SK-N-SH (cell line): Measurements from ENCODE around the gene LRP2BP. TPM values are rescaled to one million over a fixed set of nuclear protein-coding genes. Genes with fewer than 3 reads are reported as not detected.

Experiments used
- CTCF ChIA-PET: fragments of 300-600, 350-600 bp; formaldehyde crosslinking; extraction: SDS; loops from one replicate; lab custom pipeline; 2021; lab: Yijun Ruan, JAX
- POLR2A ChIA-PET: fragments of 350-600 bp; sonication (Branson Sonifier 250); formaldehyde crosslinking; extraction: SDS; loops from one replicate; lab custom pipeline; 2020; ENCODE audit warnings: antibody characterized with exemption, inconsistent platforms; lab: Yijun Ruan, JAX
- DNase-seq: peaks from one replicate; pipeline ENCODE4 v3.0.0; 2012
- H2AFZ ChIP-seq: fragments of 200-600 bp; sonication (generic); 2 replicates; pipeline ENCODE4 v1.8.1; 2016; ENCODE audit warnings: antibody characterized with exemption, mild to moderate bottlenecking, low read depth
- H3F3A ChIP-seq: fragments of 200-600 bp; sonication (generic); replicated peaks from 2 replicates; pipeline ENCODE3; 2016; ENCODE audit warnings: antibody characterized with exemption, mild to moderate bottlenecking; ENCODE audit not compliant: insufficient read depth
- H3K27ac ChIP-seq, 2 experiments: fragments of 200-500 bp in 1 of 2; fragments of 200-600 bp in 1 of 2; sonication (Bioruptor generic) in 1 of 2; sonication (generic), shearing (Covaris generic) in 1 of 2; 2 replicates each; pipeline versions ENCODE4 v1.5.1 to v1.6.1; 2014 to 2016; ENCODE audit warnings: low read depth in 2 of 2, inconsistent platforms in 1 of 2, low read length in 1 of 2, mild to moderate bottlenecking in 1 of 2, mixed read lengths in 1 of 2
- H3K27me3 ChIP-seq: fragments of 200-600 bp; sonication (generic), shearing (Covaris generic); 2 replicates; pipeline ENCODE4 v1.6.1; 2016; ENCODE audit warnings: mixed run types; ENCODE audit not compliant: insufficient read depth
- H3K36me3 ChIP-seq, 2 experiments: fragments of 200-500 bp in 1 of 2; fragments of 200-600 bp in 1 of 2; sonication (Bioruptor generic) in 1 of 2; sonication (generic) in 1 of 2; replicated peaks in 1 of 2; 2 replicates each; pipeline versions ENCODE3 to v1.5.1; 2014 to 2016; ENCODE audit warnings: low read length in 1 of 2, mild to moderate bottlenecking in 1 of 2; ENCODE audit not compliant: insufficient read depth in 2 of 2, control insufficient read depth in 1 of 2
- H3K4me1 ChIP-seq, 2 experiments: fragments of 200-500 bp in 1 of 2; fragments of 200-600 bp in 1 of 2; sonication (Bioruptor generic) in 1 of 2; sonication (generic), shearing (Covaris generic) in 1 of 2; 2 replicates each; pipeline versions ENCODE4 v1.5.1 to v1.6.1; 2014 to 2016; ENCODE audit warnings: low read depth in 1 of 2, low read length in 1 of 2, mixed run types in 1 of 2; ENCODE audit not compliant: insufficient read depth in 2 of 2, control insufficient read depth in 1 of 2
- H3K4me2 ChIP-seq: fragments of 200-600 bp; sonication (generic), shearing (Covaris generic); 2 replicates; pipeline ENCODE4 v1.6.1; 2017; ENCODE audit warnings: mixed run types
- H3K4me3 ChIP-seq, 2 experiments: fragments of 200-500 bp in 1 of 2; fragments of 200-600 bp in 1 of 2; sonication (Bioruptor generic) in 1 of 2; sonication (generic), shearing (Covaris generic) in 1 of 2; 2 replicates each; pipeline versions ENCODE4 v1.5.1 to v1.8.1; 2014 to 2016; ENCODE audit warnings: low read depth in 2 of 2, inconsistent platforms in 1 of 2, low read length in 1 of 2, mild to moderate bottlenecking in 1 of 2, mixed read lengths in 1 of 2, moderate library complexity in 1 of 2
- H3K79me2 ChIP-seq: fragments of 200-600 bp; sonication (generic); 2 replicates; pipeline ENCODE4 v1.8.1; 2017; ENCODE audit warnings: mild to moderate bottlenecking; ENCODE audit not compliant: insufficient read depth
- H3K9ac ChIP-seq: fragments of 200-600 bp; sonication (generic); 2 replicates; pipeline ENCODE4 v1.6.1; 2017; ENCODE audit warnings: mixed run types
- H3K9me2 ChIP-seq: fragments of 200-600 bp; sonication (generic); 2 replicates; pipeline ENCODE4 v1.6.1; 2017; ENCODE audit warnings: mixed run types
- H3K9me3 ChIP-seq: fragments of 200-600 bp; sonication (generic); 2 replicates; pipeline ENCODE4 v1.6.1; 2017; ENCODE audit warnings: mixed run types, mild to moderate bottlenecking, moderate library complexity
- H4K20me1 ChIP-seq: fragments of 200-600 bp; sonication (generic); 2 replicates; pipeline ENCODE4 v1.6.1; 2017; ENCODE audit warnings: mild to moderate bottlenecking, mixed run types; ENCODE audit not compliant: insufficient read depth
- CHD2 ChIP-seq: fragments of 150-350 bp; IDR thresholded peaks from 2 replicates; pipeline ENCODE4 v1.6.1; 2018; ENCODE audit warnings: low read length; ENCODE audit not compliant: partially characterized antibody
- EP300 ChIP-seq, 2 experiments: IDR thresholded peaks; 2 replicates each; pipeline versions ENCODE4 v1.4.0 to v1.6.1; 2012; ENCODE audit warnings: borderline replicate concordance in 1 of 2, low read depth in 1 of 2, low read length in 1 of 2
- FOSL2 ChIP-seq: IDR thresholded peaks from 2 replicates; pipeline ENCODE4 v1.4.0; 2012; ENCODE audit warnings: low read depth, mild to moderate bottlenecking, moderate library complexity, borderline replicate concordance
- FOXM1 ChIP-seq: IDR thresholded peaks from 2 replicates; pipeline ENCODE4 v1.4.0; 2012; ENCODE audit warnings: low read depth, mild to moderate bottlenecking
- GABPA ChIP-seq: IDR thresholded peaks from 2 replicates; pipeline ENCODE4 v1.4.0; 2012; ENCODE audit warnings: low read depth, mild to moderate bottlenecking
- POLR2AphosphoS5 ChIP-seq: IDR thresholded peaks from 2 replicates; pipeline ENCODE4 v1.6.1; 2012; ENCODE audit warnings: low read depth, low read length
- RFX5 ChIP-seq: IDR thresholded peaks from 2 replicates; pipeline ENCODE4 v1.6.1; 2012; ENCODE audit warnings: mild to moderate bottlenecking, improper control_type of control experiment, low read length
- YY1 ChIP-seq: IDR thresholded peaks from 2 replicates; pipeline ENCODE4 v1.4.0; 2012; ENCODE audit warnings: low read depth, mild to moderate bottlenecking
- WGBS: methylation state at CpG from one replicate; pipeline ENCODE4 v1.1.6; 2017; ENCODE audit warnings: low lambda C conversion rate; 5-methylcytosine and 5-hydroxymethylcytosine counted together
- polyA plus RNA-seq, 3 experiments: library from polyadenylated mRNA; depleted of rRNA; stranded (reverse); fragments of >200 nt; gene quantifications; 2 replicates each; pipeline ENCODE4 v1.2.3, GENCODE V29; 2012
- TF ChIP-seq, protein P1 (sequence below): IDR thresholded peaks from 2 replicates; pipeline ENCODE4; 2012
- TF ChIP-seq, protein P2 (sequence below): IDR thresholded peaks from 2 replicates; pipeline ENCODE4 v1.4.0; 2012; ENCODE audit warnings: low read depth, borderline replicate concordance
- TF ChIP-seq, protein P3 (sequence below): IDR thresholded peaks from 2 replicates; pipeline ENCODE4 v1.4.0; 2012; ENCODE audit warnings: low read depth, borderline replicate concordance
- TF ChIP-seq, protein P4 (sequence below): IDR thresholded peaks from 2 replicates; pipeline ENCODE4 v1.4.0; 2012; ENCODE audit warnings: low read depth
- TF ChIP-seq, protein P5 (sequence below): fragments of 150-350 bp; IDR thresholded peaks from 2 replicates; pipeline ENCODE4 v1.6.1; 2016; ENCODE audit warnings: mild to moderate bottlenecking, low read depth, low read length

LRP2BP gene
- polyA plus RNA-seq, 1 of the 3 experiments (the other 2 are of a cell fraction), result 0.30 TPM

DNA sequence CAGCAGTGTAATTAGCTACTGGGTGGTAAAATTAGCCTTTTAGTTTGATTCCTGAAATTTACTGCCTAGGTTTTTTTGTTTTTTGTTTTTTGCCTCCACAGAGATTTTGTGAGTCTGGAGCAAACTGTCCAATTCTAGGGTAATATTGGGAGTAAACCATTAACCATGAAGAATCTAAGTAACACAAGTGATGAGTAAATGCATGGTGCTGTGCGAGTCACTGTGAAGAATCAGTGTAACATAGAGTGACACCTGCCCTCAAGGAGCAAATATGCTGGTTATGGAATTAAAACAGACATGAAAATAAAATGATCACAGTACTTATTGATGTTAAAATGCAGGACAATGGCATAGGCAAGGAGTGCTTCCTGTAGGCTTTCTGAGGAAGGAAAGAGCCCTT, 60.1 kb downstream of the LRP2BP start:
- no peak for DNase-seq
- CTCF ChIA-PET, result interaction anchor here (0.9 kb wide), 1 partner anchor 150 kb away, joined by 3 read pairs; no protein-coding TSS in a partner anchor
- no peak overlapping the region for H3K27ac ChIP-seq
- WGBS, result 91% methylated on average over 1 of the region's 1 CpG
- TF ChIP-seq EP300 (IDR thresholded peaks at IDR 0.05; ENCODE audit: borderline replicate concordance in 1 of 2, low read depth in 1 of 2, low read length in 1 of 2), result no peak
- TF ChIP-seq, protein P1, sequence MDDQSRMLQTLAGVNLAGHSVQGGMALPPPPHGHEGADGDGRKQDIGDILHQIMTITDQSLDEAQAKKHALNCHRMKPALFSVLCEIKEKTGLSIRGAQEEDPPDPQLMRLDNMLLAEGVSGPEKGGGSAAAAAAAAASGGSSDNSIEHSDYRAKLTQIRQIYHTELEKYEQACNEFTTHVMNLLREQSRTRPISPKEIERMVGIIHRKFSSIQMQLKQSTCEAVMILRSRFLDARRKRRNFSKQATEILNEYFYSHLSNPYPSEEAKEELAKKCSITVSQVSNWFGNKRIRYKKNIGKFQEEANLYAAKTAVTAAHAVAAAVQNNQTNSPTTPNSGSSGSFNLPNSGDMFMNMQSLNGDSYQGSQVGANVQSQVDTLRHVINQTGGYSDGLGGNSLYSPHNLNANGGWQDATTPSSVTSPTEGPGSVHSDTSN, result no peak
- no peak for TF ChIP-seq FOXM1
- TF ChIP-seq GABPA, result no peak
- TF ChIP-seq CHD2, result no peak
- no peak for TF ChIP-seq RFX5
- TF ChIP-seq, protein P2, sequence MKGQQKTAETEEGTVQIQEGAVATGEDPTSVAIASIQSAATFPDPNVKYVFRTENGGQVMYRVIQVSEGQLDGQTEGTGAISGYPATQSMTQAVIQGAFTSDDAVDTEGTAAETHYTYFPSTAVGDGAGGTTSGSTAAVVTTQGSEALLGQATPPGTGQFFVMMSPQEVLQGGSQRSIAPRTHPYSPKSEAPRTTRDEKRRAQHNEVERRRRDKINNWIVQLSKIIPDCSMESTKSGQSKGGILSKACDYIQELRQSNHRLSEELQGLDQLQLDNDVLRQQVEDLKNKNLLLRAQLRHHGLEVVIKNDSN, result no peak
- TF ChIP-seq, protein P3, sequence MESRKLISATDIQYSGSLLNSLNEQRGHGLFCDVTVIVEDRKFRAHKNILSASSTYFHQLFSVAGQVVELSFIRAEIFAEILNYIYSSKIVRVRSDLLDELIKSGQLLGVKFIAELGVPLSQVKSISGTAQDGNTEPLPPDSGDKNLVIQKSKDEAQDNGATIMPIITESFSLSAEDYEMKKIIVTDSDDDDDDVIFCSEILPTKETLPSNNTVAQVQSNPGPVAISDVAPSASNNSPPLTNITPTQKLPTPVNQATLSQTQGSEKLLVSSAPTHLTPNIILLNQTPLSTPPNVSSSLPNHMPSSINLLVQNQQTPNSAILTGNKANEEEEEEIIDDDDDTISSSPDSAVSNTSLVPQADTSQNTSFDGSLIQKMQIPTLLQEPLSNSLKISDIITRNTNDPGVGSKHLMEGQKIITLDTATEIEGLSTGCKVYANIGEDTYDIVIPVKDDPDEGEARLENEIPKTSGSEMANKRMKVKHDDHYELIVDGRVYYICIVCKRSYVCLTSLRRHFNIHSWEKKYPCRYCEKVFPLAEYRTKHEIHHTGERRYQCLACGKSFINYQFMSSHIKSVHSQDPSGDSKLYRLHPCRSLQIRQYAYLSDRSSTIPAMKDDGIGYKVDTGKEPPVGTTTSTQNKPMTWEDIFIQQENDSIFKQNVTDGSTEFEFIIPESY, result no peak
- no peak for TF ChIP-seq FOSL2
- TF ChIP-seq, protein P4, sequence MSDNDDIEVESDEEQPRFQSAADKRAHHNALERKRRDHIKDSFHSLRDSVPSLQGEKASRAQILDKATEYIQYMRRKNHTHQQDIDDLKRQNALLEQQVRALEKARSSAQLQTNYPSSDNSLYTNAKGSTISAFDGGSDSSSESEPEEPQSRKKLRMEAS, result no peak
- no peak for TF ChIP-seq YY1
- TF ChIP-seq, protein P5, sequence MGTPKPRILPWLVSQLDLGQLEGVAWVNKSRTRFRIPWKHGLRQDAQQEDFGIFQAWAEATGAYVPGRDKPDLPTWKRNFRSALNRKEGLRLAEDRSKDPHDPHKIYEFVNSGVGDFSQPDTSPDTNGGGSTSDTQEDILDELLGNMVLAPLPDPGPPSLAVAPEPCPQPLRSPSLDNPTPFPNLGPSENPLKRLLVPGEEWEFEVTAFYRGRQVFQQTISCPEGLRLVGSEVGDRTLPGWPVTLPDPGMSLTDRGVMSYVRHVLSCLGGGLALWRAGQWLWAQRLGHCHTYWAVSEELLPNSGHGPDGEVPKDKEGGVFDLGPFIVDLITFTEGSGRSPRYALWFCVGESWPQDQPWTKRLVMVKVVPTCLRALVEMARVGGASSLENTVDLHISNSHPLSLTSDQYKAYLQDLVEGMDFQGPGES, result no peak
- no peak for TF ChIP-seq POLR2AphosphoS5
- no peaks in the 10 kb centered on the region for H3K27me3 ChIP-seq
- no peak overlapping the region for H2AFZ ChIP-seq
- no peak overlapping the region for H3K4me3 ChIP-seq
- H3K9me2 ChIP-seq, result no peaks in the 10 kb centered on the region
- H3K4me2 ChIP-seq, result no peak overlapping the region
- peaks cover 15% of the 10 kb centered on the region for H3F3A ChIP-seq
- no peak overlapping the region for H3K9ac ChIP-seq
- H3K36me3 ChIP-seq, result peaks cover 3 to 50% of the 10 kb centered on the region in 2 experiments
- H3K79me2 ChIP-seq, result peaks cover 7% of the 10 kb centered on the region; the same call in 1 of the 2 replicates
- H3K9me3 ChIP-seq, result no peaks in the 10 kb centered on the region
- POLR2A ChIA-PET, result no interaction called here
- H3K4me1 ChIP-seq, result peaks cover 0 to 2% of the 10 kb centered on the region in 2 experiments; a peak in 1 of 4 replicates
- H4K20me1 ChIP-seq, result no peaks in the 10 kb centered on the region
